SU-DHL-6 (cell line): ENCODE results near the gene CNTN6.

Experiments used
- CTCF ChIP-seq: fragments of 200-600 bp; sonication (generic); IDR thresholded peaks from one replicate; pipeline ENCODE4 v1.5.1; 2017; ENCODE audit warnings: antibody characterized with exemption, mild to moderate bottlenecking, low read length, moderate library complexity; ENCODE audit not compliant: insufficient read depth, poor library complexity, severe bottlenecking
- EZH2phosphoT487 ChIP-seq: fragments of 200-600 bp; sonication (generic), shearing (Covaris generic); conservative IDR thresholded peaks from 2 replicates; pipeline ENCODE4 v1.6.1; 2018; ENCODE audit warnings: mild to moderate bottlenecking, antibody characterized with exemption, low read length, moderate library complexity, mixed read lengths

- no peak for TF ChIP-seq CTCF
- TF ChIP-seq EZH2phosphoT487 = no peak
These were observed 237.3 kb downstream of the CNTN6 start for GRCh38 chr3:1330107-1330506.
